H1 (cell line): ENCODE data around the gene FA2H. TPM values are rescaled to one million over a fixed set of nuclear protein-coding genes. Genes with fewer than 3 reads are reported as not detected.
"Not testable (repeated sequence)": the region's sequence is repeated elsewhere in the genome, so short reads cannot be mapped to it uniquely, and the experiment has no call there.

ENCODE experiments used
- CTCF ChIA-PET: fragments of 300-600 bp; sonication (Branson Sonifier 250); formaldehyde crosslinking; loops from one replicate; lab custom pipeline; 2021; ENCODE audit not compliant: partially characterized antibody; lab: Charles Lee
- POLR2A ChIA-PET: fragments of 300-600 bp; sonication (Branson Sonifier 250); formaldehyde crosslinking; loops from one replicate; lab custom pipeline; 2021; ENCODE audit warnings: inconsistent platforms; ENCODE audit not compliant: partially characterized antibody; lab: Charles Lee
- DNase-seq, 2 experiments: peaks; one replicate each; pipeline versions ENCODE4 v3.0.0 to v3.0.0-alpha.2; 2010 to 2022; ENCODE audit warnings: low spot score in 2 of 2, low read depth in 1 of 2, mixed read lengths in 1 of 2
- FAIRE-seq: peaks from 2 replicates; lab custom pipeline; 2011; peaks lifted over from hg19 to GRCh38; lab: Jason Lieb, UNC
- H2AFZ ChIP-seq: 2 replicates; pipeline ENCODE4 v1.8.1; 2012; ENCODE audit warnings: low read length, inconsistent platforms
- H2AK5ac ChIP-seq: 2 replicates; pipeline ENCODE4 v1.6.1; 2013; ENCODE audit warnings: low read depth, low read length
- H2BK120ac ChIP-seq: replicated peaks from 2 replicates; pipeline ENCODE3; 2013; ENCODE audit warnings: low read depth, low read length, inconsistent platforms
- H2BK12ac ChIP-seq: 2 replicates; pipeline ENCODE4 v1.6.1; 2013; ENCODE audit warnings: low read depth, low read length
- H2BK15ac ChIP-seq: 2 replicates; pipeline ENCODE4 v1.6.1; 2013; ENCODE audit warnings: low read length
- H2BK20ac ChIP-seq: 2 replicates; pipeline ENCODE4 v1.6.1; 2013; ENCODE audit warnings: low read length
- H2BK5ac ChIP-seq: 2 replicates; pipeline ENCODE4 v1.6.1; 2013; ENCODE audit warnings: low read depth, low read length
- H3K14ac ChIP-seq: 2 replicates; pipeline ENCODE4 v1.6.1; 2013; ENCODE audit warnings: inconsistent platforms; ENCODE audit not compliant: insufficient read length
- H3K18ac ChIP-seq: 2 replicates; pipeline ENCODE4 v1.6.1; 2013; ENCODE audit warnings: low read length; ENCODE audit errors: extremely low read depth
- H3K23ac ChIP-seq: 2 replicates; pipeline ENCODE4 v1.6.1; 2013; ENCODE audit warnings: inconsistent platforms; ENCODE audit not compliant: insufficient read length
- H3K23me2 ChIP-seq: 2 replicates; pipeline ENCODE4 v1.6.1; 2013; ENCODE audit warnings: low read depth, low read length
- H3K27ac ChIP-seq: 2 replicates; pipeline ENCODE4 v1.6.1; 2011; ENCODE audit warnings: low read depth, low read length, inconsistent platforms
- H3K27me3 ChIP-seq, 4 experiments: replicated peaks in 1 of 4; 1 replicate in 1 of 4; 2 replicates in 3 of 4; pipeline versions ENCODE4 v1.6.1 to v1.8.1; 2011 to 2013; ENCODE audit warnings: low read length in 3 of 4, mild to moderate bottlenecking in 3 of 4, inconsistent platforms in 2 of 4, mixed read lengths in 2 of 4, moderate library complexity in 1 of 4; ENCODE audit not compliant: control insufficient read depth in 3 of 4, insufficient read depth in 3 of 4; ENCODE audit errors: extremely low read depth in 1 of 4
- H3K36me3 ChIP-seq, 4 experiments: 2 replicates each; pipeline versions ENCODE4 v1.6.1 to v1.8.1; 2011 to 2013; ENCODE audit warnings: mild to moderate bottlenecking in 4 of 4, low read length in 3 of 4, moderate library complexity in 2 of 4, control low read depth in 1 of 4, inconsistent platforms in 1 of 4; ENCODE audit not compliant: insufficient read depth in 4 of 4, control insufficient read depth in 2 of 4
- H3K4ac ChIP-seq: replicated peaks from 2 replicates; pipeline ENCODE3; 2013; ENCODE audit warnings: low read length, low read depth, mixed read lengths, inconsistent platforms; ENCODE audit not compliant: insufficient read length
- H3K4me1 ChIP-seq, 4 experiments: replicated peaks in 1 of 4; 1 replicate in 1 of 4; 2 replicates in 3 of 4; pipeline versions ENCODE4 v1.6.1 to v1.8.1; 2011 to 2013; ENCODE audit warnings: low read length in 3 of 4, inconsistent platforms in 2 of 4, mixed read lengths in 1 of 4; ENCODE audit not compliant: insufficient read depth in 4 of 4, control insufficient read depth in 3 of 4
- H3K4me2 ChIP-seq, 2 experiments: 2 replicates each; pipeline versions ENCODE4 v1.6.1 to v1.8.1; 2011 to 2013; ENCODE audit warnings: low read depth in 2 of 2, low read length in 2 of 2, control low read depth in 1 of 2, inconsistent platforms in 1 of 2, mild to moderate bottlenecking in 1 of 2; ENCODE audit not compliant: insufficient read depth in 1 of 2
- H3K4me3 ChIP-seq, 4 experiments: fragments of 200-600, 300-600 bp in 1 of 4; sonication (generic), shearing (Covaris generic), sonication (Bioruptor Twin) in 1 of 4; 2 replicates each; pipeline versions ENCODE4 v1.5.1 to v1.8.1; 2011 to 2016; ENCODE audit warnings: low read length in 4 of 4, low read depth in 3 of 4, control low read depth in 2 of 4, inconsistent platforms in 2 of 4, mild to moderate bottlenecking in 2 of 4, mixed read lengths in 1 of 4, moderate library complexity in 1 of 4; ENCODE audit not compliant: insufficient read depth in 2 of 4; ENCODE audit errors: extremely low read depth in 1 of 4
- H3K56ac ChIP-seq: replicated peaks from 2 replicates; pipeline ENCODE3; 2013; ENCODE audit warnings: low read depth, mild to moderate bottlenecking, mixed read lengths, low read length, inconsistent platforms; ENCODE audit not compliant: insufficient read length
- H3K79me1 ChIP-seq: 2 replicates; pipeline ENCODE4 v1.6.1; 2013; ENCODE audit warnings: low read depth, low read length, control low read depth
- H3K79me2 ChIP-seq, 2 experiments: 2 replicates each; pipeline versions ENCODE4 v1.6.1 to v1.8.1; 2012 to 2013; ENCODE audit warnings: low read length in 2 of 2, mild to moderate bottlenecking in 2 of 2, inconsistent platforms in 1 of 2; ENCODE audit not compliant: insufficient read depth in 2 of 2, control insufficient read depth in 1 of 2
- H3K9ac ChIP-seq, 4 experiments: replicated peaks in 1 of 4; 1 replicate in 1 of 4; 2 replicates in 3 of 4; pipeline versions ENCODE4 v1.6.1 to v1.8.1; 2011 to 2013; ENCODE audit warnings: low read depth in 3 of 4, low read length in 3 of 4, control low read depth in 2 of 4, mild to moderate bottlenecking in 2 of 4, moderate library complexity in 2 of 4, inconsistent platforms in 1 of 4; ENCODE audit errors: extremely low read depth in 1 of 4
- H3K9me3 ChIP-seq, 2 experiments: 2 replicates each; pipeline versions ENCODE4 v1.6.1 to v1.8.1; 2012 to 2013; ENCODE audit warnings: mild to moderate bottlenecking in 2 of 2, moderate library complexity in 2 of 2, control low read depth in 1 of 2, inconsistent platforms in 1 of 2, low read depth in 1 of 2, low read length in 1 of 2, mixed read lengths in 1 of 2; ENCODE audit not compliant: insufficient read depth in 2 of 2
- H4K20me1 ChIP-seq, 2 experiments: replicated peaks in 1 of 2; 2 replicates each; pipeline versions ENCODE3 to v1.8.1; 2011 to 2013; ENCODE audit warnings: inconsistent platforms in 2 of 2, low read length in 2 of 2, mild to moderate bottlenecking in 1 of 2; ENCODE audit not compliant: insufficient read depth in 2 of 2, control insufficient read depth in 1 of 2
- H4K5ac ChIP-seq: 2 replicates; pipeline ENCODE4 v1.6.1; 2013; ENCODE audit warnings: low read length, low read depth, mixed read lengths, inconsistent platforms; ENCODE audit not compliant: insufficient read length
- H4K8ac ChIP-seq: 2 replicates; pipeline ENCODE4 v1.8.0; 2013; ENCODE audit warnings: mild to moderate bottlenecking, moderate library complexity, low read length, inconsistent platforms; ENCODE audit not compliant: insufficient read depth; ENCODE audit errors: extremely low read depth
- H4K91ac ChIP-seq: replicated peaks from 2 replicates; pipeline ENCODE3; 2013; ENCODE audit warnings: low read length, mixed read lengths, inconsistent platforms; ENCODE audit not compliant: insufficient read length
- WGBS, 2 experiments: shearing (Covaris generic) in 1 of 2; methylation state at CpG; one replicate each; pipeline versions ENCODE4 v1.1.6 to v1.1.7; 2013 to 2015; ENCODE audit warnings: low lambda C conversion rate in 2 of 2, mixed read lengths in 2 of 2, inconsistent platforms in 1 of 2, low coverage in 1 of 2, missing lambda C conversion rate in 1 of 2; ENCODE audit not compliant: insufficient replicate concordance in 2 of 2, insufficient coverage in 1 of 2, insufficient read length in 1 of 2; ENCODE audit errors: extremely low coverage in 1 of 2, missing lambda C conversion rate in 1 of 2; 5-methylcytosine and 5-hydroxymethylcytosine counted together
- polyA plus RNA-seq, 7 experiments: library from polyadenylated mRNA; depleted of rRNA in 3 of 7; stranded (reverse) in 5 of 7; unstranded in 2 of 7; fragments of >200 nt in 5 of 7; fragments of 200-250 nt in 2 of 7; gene quantifications; 1 replicate in 5 of 7; 2 replicates in 1 of 7; 4 replicates in 1 of 7; pipeline versions ENCODE4 v1.2.1 to v1.2.3, GENCODE V29; 2011 to 2013; ENCODE audit warnings: missing spikeins in 2 of 7, mixed read lengths in 2 of 7
- total RNA-seq: library from RNA; stranded (reverse); fragmentation: NEBNext Ultra II Directional; extraction: Animal tissue kit (Norgen Biotek cat#: 25700); gene quantifications from 2 replicates; pipeline ENCODE4 v1.2.1, GENCODE V29; 2021

The FA2H gene
- total and polyA plus RNA-seq, 2 of the 8 experiments (the other 6 are each of a cell fraction or from before 2014, with no cell fraction given), result 2.1 to 2.5 TPM

- not testable (repeated sequence) for H2AK5ac ChIP-seq
Observed at GRCh38 chr16:74668877-74669276, 105.7 kb downstream of the FA2H start.

More at GRCh38 chr16:74668877-74669276, 105.7 kb downstream of the FA2H start:
- FAIRE-seq, H3K4me3 ChIP-seq, H2BK12ac ChIP-seq, H2BK15ac ChIP-seq, H3K4me1 ChIP-seq, H3K27ac ChIP-seq, H4K91ac ChIP-seq, H3K9ac ChIP-seq, DNase-seq, H3K18ac ChIP-seq, H3K23ac ChIP-seq, H3K14ac ChIP-seq, H4K20me1 ChIP-seq, H2BK120ac ChIP-seq, H4K8ac ChIP-seq, H3K56ac ChIP-seq, H4K5ac ChIP-seq, H3K9me3 ChIP-seq, H3K4me2 ChIP-seq, H3K4ac ChIP-seq, H3K27me3 ChIP-seq, H3K23me2 ChIP-seq, H2BK20ac ChIP-seq, H2BK5ac ChIP-seq, H2AFZ ChIP-seq, H3K79me1 ChIP-seq: not testable (repeated sequence)
- CTCF ChIA-PET, result interaction anchor here (0.6 to 2.8 kb wide), 2 partner anchors 56 to 149 kb away, joined by 3 to 10 read pairs; no protein-coding TSS in a partner anchor
- H3K79me2 ChIP-seq, result peaks cover 9 to 27% of the 10 kb centered on the region in 2 experiments; a peak in 3 of 4 replicates
- H3K36me3 ChIP-seq, result peaks cover 3 to 18% (median 11%) of the 10 kb centered on the region in 4 experiments; a peak in 7 of 8 replicates
- POLR2A ChIA-PET, result interaction anchor here (1.0 to 6.5 kb wide), 4 partner anchors 10 to 63 kb away, joined by 3 to 37 read pairs (median 8); partner anchors contain the start of gene GLG1
- 98% methylated on average over 10 of the region's 10 CpGs; no CpG with 5 or more reads in 1 of the 2 experiments for WGBS, 2 experiments
